HCT116 (cell line): ENCODE results near the gene SEL1L2. TPM values are rescaled to one million over a fixed set of nuclear protein-coding genes. Genes with fewer than 3 reads are reported as not detected.

Experiments used
- ATAC-seq: fragments of 200-7000 bp; cut with Tn5 transposase; 2 replicates; pipeline ENCODE4 v1.9.1; 2020; ENCODE audit warnings: mild to moderate bottlenecking, moderate library complexity
- BruUV-seq: library from RNA; stranded (reverse); fragments of 400-500 nt; replicated peaks from 2 replicates; lab custom pipeline; 2021; lab: Mats Ljungman, UMichigan
- CTCF ChIA-PET: fragments of 300-600 bp; sonication (Branson Sonifier 250); formaldehyde crosslinking; loops from one replicate; lab custom pipeline; 2021; ENCODE audit warnings: antibody characterized with exemption; lab: Charles Lee
- POLR2A ChIA-PET: fragments of 300-600, 350-600 bp; sonication (Branson Sonifier 250); formaldehyde crosslinking; loops from one replicate; lab custom pipeline; 2021; ENCODE audit warnings: antibody characterized with exemption; lab: Charles Lee
- RAD21 ChIA-PET, 2 experiments: fragments of 300-600 bp; sonication (Branson Sonifier 250); formaldehyde crosslinking; loops; one replicate each; lab custom pipeline; 2023; ENCODE audit warnings: low total read pairs in 2 of 2; ENCODE audit not compliant: uncharacterized antibody in 2 of 2, unreplicated experiment in 2 of 2, low non-redundant PET in 1 of 2; lab: Charles Lee
- DNase-seq: peaks from one replicate; pipeline ENCODE4 v3.0.0-alpha.2; 2010; ENCODE audit warnings: low read depth, low spot score
- H2AFZ ChIP-seq: fragments of 200-600 bp; shearing (Covaris generic), sonication (generic); 2 replicates; pipeline ENCODE4 v1.6.1; 2017; ENCODE audit warnings: low read depth, mixed run types, mixed read lengths, antibody characterized with exemption, low read length; ENCODE audit not compliant: poor library complexity, severe bottlenecking
- H3K27ac ChIP-seq: 2 replicates; pipeline ENCODE4 v1.5.1; 2012; ENCODE audit warnings: low read depth, low read length
- H3K27me3 ChIP-seq: fragments of 200-600 bp; sonication (generic); 2 replicates; pipeline ENCODE4 v1.6.1; 2016; ENCODE audit warnings: mixed run types, low read length, mixed read lengths; ENCODE audit not compliant: insufficient read depth
- H3K36me3 ChIP-seq, 2 experiments: fragments of 200-500 bp in 1 of 2; fragments of 200-600 bp in 1 of 2; sonication (Bioruptor generic) in 1 of 2; sonication (generic) in 1 of 2; 2 replicates each; pipeline versions ENCODE4 v1.5.1 to v1.6.1; 2014 to 2016; ENCODE audit warnings: low read length in 2 of 2, inconsistent platforms in 1 of 2, mixed read lengths in 1 of 2, mixed run types in 1 of 2; ENCODE audit not compliant: insufficient read depth in 2 of 2, control insufficient read depth in 1 of 2
- H3K4me1 ChIP-seq, 2 experiments: fragments of 200-600 bp in 1 of 2; sonication (generic) in 1 of 2; 2 replicates each; pipeline versions ENCODE4 v1.5.1 to v1.6.1; 2012 to 2017; ENCODE audit warnings: low read length in 2 of 2, inconsistent platforms in 1 of 2, mild to moderate bottlenecking in 1 of 2, mixed read lengths in 1 of 2, mixed run types in 1 of 2, moderate library complexity in 1 of 2; ENCODE audit not compliant: insufficient read depth in 2 of 2, control insufficient read depth in 1 of 2
- H3K4me2 ChIP-seq: fragments of 200-600 bp; sonication (generic); 2 replicates; pipeline ENCODE4 v1.6.1; 2017; ENCODE audit warnings: mixed run types, low read length, mixed read lengths
- H3K4me3 ChIP-seq, 2 experiments: fragments of 200-600 bp in 1 of 2; sonication (generic) in 1 of 2; replicated peaks in 1 of 2; 2 replicates each; pipeline ENCODE4 v1.5.1; 2011 to 2016; ENCODE audit warnings: low read length in 2 of 2, control low read depth in 1 of 2, low read depth in 1 of 2, mild to moderate bottlenecking in 1 of 2, mixed read lengths in 1 of 2, mixed run types in 1 of 2
- H3K79me2 ChIP-seq: fragments of 200-600 bp; sonication (generic); 2 replicates; pipeline ENCODE4 v1.6.1; 2017; ENCODE audit warnings: mild to moderate bottlenecking, mixed run types, low read length, moderate library complexity, mixed read lengths; ENCODE audit not compliant: insufficient read depth
- H3K9ac ChIP-seq: fragments of 200-600 bp; sonication (generic); 2 replicates; pipeline ENCODE4 v1.6.1; 2016; ENCODE audit warnings: low read length, mixed read lengths
- H3K9me2 ChIP-seq: fragments of 200-600 bp; sonication (generic), shearing (Covaris generic); 2 replicates; pipeline ENCODE4 v1.6.1; 2017; ENCODE audit warnings: mixed run types, mild to moderate bottlenecking, moderate library complexity; ENCODE audit not compliant: insufficient read depth
- H3K9me3 ChIP-seq, 2 experiments: fragments of 200-500 bp in 1 of 2; fragments of 200-600 bp in 1 of 2; sonication (Bioruptor generic) in 1 of 2; sonication (generic) in 1 of 2; 2 replicates each; pipeline ENCODE4 v1.6.1; 2014 to 2017; ENCODE audit warnings: low read length in 2 of 2, mixed read lengths in 2 of 2, inconsistent platforms in 1 of 2, low read depth in 1 of 2, mild to moderate bottlenecking in 1 of 2, mixed run types in 1 of 2, moderate library complexity in 1 of 2; ENCODE audit not compliant: control insufficient read depth in 1 of 2, insufficient read depth in 1 of 2
- H4K20me1 ChIP-seq: fragments of 200-600 bp; sonication (generic), shearing (Covaris generic); 2 replicates; pipeline ENCODE4 v1.6.1; 2017; ENCODE audit warnings: mixed run types, mild to moderate bottlenecking, moderate library complexity; ENCODE audit not compliant: insufficient read depth
- CTCF ChIP-seq, 3 experiments: fragments of 200-600 bp in 1 of 3; sonication (generic) in 1 of 3; IDR thresholded peaks in 2 of 3; conservative IDR thresholded peaks in 1 of 3; 2 replicates each; pipeline ENCODE4 v1.5.1; 2012 to 2017; ENCODE audit warnings: low read depth in 2 of 3, low read length in 2 of 3, antibody characterized with exemption in 1 of 3, borderline replicate concordance in 1 of 3, control low read depth in 1 of 3, mild to moderate bottlenecking in 1 of 3, mixed read lengths in 1 of 3, mixed run types in 1 of 3, moderate library complexity in 1 of 3; ENCODE audit not compliant: insufficient read depth in 1 of 3
- EGR1 ChIP-seq: IDR thresholded peaks from 2 replicates; pipeline ENCODE4 v1.6.1; 2012; ENCODE audit warnings: low read depth
- ELF1 ChIP-seq: IDR thresholded peaks from 2 replicates; pipeline ENCODE4 v1.6.1; 2012; ENCODE audit warnings: low read depth, borderline replicate concordance
- EZH2 ChIP-seq: fragments of 200-600 bp; sonication (generic); IDR thresholded peaks from 2 replicates; pipeline ENCODE4 v1.6.1; 2017; ENCODE audit warnings: antibody characterized with exemption, mixed run types
- EZH2phosphoT487 ChIP-seq: fragments of 200-600 bp; IDR thresholded peaks from 2 replicates; pipeline ENCODE4 v1.6.1; 2018; ENCODE audit warnings: antibody characterized with exemption, borderline replicate concordance
- FOSL1 ChIP-seq: IDR thresholded peaks from 2 replicates; pipeline ENCODE4 v1.6.1; 2012; ENCODE audit warnings: low read depth
- JUND ChIP-seq: IDR thresholded peaks from 2 replicates; pipeline ENCODE4 v1.6.1; 2012
- POLR2A ChIP-seq: IDR thresholded peaks from 2 replicates; pipeline ENCODE4 v1.7.0; 2011; ENCODE audit warnings: borderline replicate concordance; ENCODE audit not compliant: insufficient read depth, insufficient read length; ENCODE audit errors: extremely low read depth
- REST ChIP-seq: IDR thresholded peaks from 2 replicates; pipeline ENCODE4 v1.6.1; 2012; ENCODE audit warnings: low read depth
- SRF ChIP-seq: IDR thresholded peaks from 2 replicates; pipeline ENCODE4 v1.6.1; 2012; ENCODE audit warnings: low read depth
- TCF7L2 ChIP-seq: IDR thresholded peaks from 2 replicates; pipeline ENCODE4 v1.7.0; 2011; ENCODE audit warnings: borderline replicate concordance, inconsistent platforms; ENCODE audit not compliant: insufficient read depth, insufficient read length; ENCODE audit errors: extremely low read depth
- YY1 ChIP-seq: IDR thresholded peaks from 2 replicates; pipeline ENCODE4 v1.6.1; 2011; ENCODE audit warnings: low read length, low read depth, moderate library complexity, mild to moderate bottlenecking; ENCODE audit not compliant: insufficient replicate concordance; ENCODE audit errors: extremely low read depth
- ZBTB33 ChIP-seq: IDR thresholded peaks from 2 replicates; pipeline ENCODE4 v1.6.1; 2011; ENCODE audit warnings: mild to moderate bottlenecking, low read length, moderate library complexity; ENCODE audit not compliant: insufficient replicate concordance; ENCODE audit errors: extremely low read depth
- ZFX ChIP-seq: fragments of 450-650 bp; IDR thresholded peaks from 2 replicates; pipeline ENCODE4 v1.6.1; 2017
- intact Hi-C: fragments of 100-400 bp; cut with micrococcal nuclease; formaldehyde crosslinking; loops from 2 replicates; pipeline ENCODE4 v1.10.0; 2022
- total RNA-seq: library from RNA; stranded (reverse); gene quantifications from one replicate; pipeline ENCODE4 v1.2.1, GENCODE V29; 2021; ENCODE audit not compliant: unreplicated experiment

Gene SEL1L2
- total RNA-seq, 1 experiment from 2014 or later, result not detected

- Histone ChIP-seq H3K9ac (no peak overlapping the region), H3K4me3 (no peak overlapping the region), H2AFZ (no peak overlapping the region)
- intact Hi-C loops, result no loop called here
- RAD21 ChIA-PET, result no interaction called here
- no TSS peak for BruUV-seq
- TF ChIP-seq REST, result no peak
- TF ChIP-seq POLR2A, result no peak
- no peak for TF ChIP-seq SRF
- TF ChIP-seq, all 23 proteins: peak for 0
- no peak overlapping the region for H3K27ac ChIP-seq
- ChIA-PET POLR2A (no interaction called here), CTCF (no interaction called here)
- H3K9me2 ChIP-seq, result no peaks in the 10 kb centered on the region
- DNase-seq (no peak), ATAC-seq (no peak)
- H3K4me1 ChIP-seq, result no peaks in the 10 kb centered on the region
- no peaks in the 10 kb centered on the region for H4K20me1 ChIP-seq
- H3K79me2 ChIP-seq, result no peaks in the 10 kb centered on the region
- peaks cover 4% of the 10 kb centered on the region; the same call in 1 of the 2 replicates for H3K27me3 ChIP-seq
- H3K9me3 ChIP-seq, result no peaks in the 10 kb centered on the region
- no peak overlapping the region for H3K4me2 ChIP-seq
- no peaks in the 10 kb centered on the region for H3K36me3 ChIP-seq
Measured at GRCh38 chr20:13856354-13856753, 134.1 kb downstream of the SEL1L2 start.

- DNase-seq, result no peak
- no peaks in the 10 kb centered on the region for H3K79me2 ChIP-seq
- no peaks in the 10 kb centered on the region for H4K20me1 ChIP-seq
- no peaks in the 10 kb centered on the region for H3K4me1 ChIP-seq
- H3K9ac ChIP-seq, result no peak overlapping the region
- H3K9me3 ChIP-seq, result no peaks in the 10 kb centered on the region
- H3K4me2 ChIP-seq, result no peak overlapping the region
- no peak overlapping the region for H3K27ac ChIP-seq
- intact Hi-C loops, result no loop called here
- no peak overlapping the region for H3K4me3 ChIP-seq
- H3K27me3 ChIP-seq, result peaks cover 4% of the 10 kb centered on the region; the same call in 1 of the 2 replicates
- POLR2A ChIA-PET, result no interaction called here
- H3K9me2 ChIP-seq, result no peaks in the 10 kb centered on the region
- CTCF ChIA-PET, result no interaction called here
- no peaks in the 10 kb centered on the region for H3K36me3 ChIP-seq
- H2AFZ ChIP-seq, result no peak overlapping the region
- BruUV-seq, result no TSS peak
- RAD21 ChIA-PET, result no interaction called here
- ATAC-seq, result no peak
- TF ChIP-seq TCF7L2 (no peak), CTCF (IDR thresholded peaks at IDR 0.05 in 2 of 3, conservative IDR thresholded peaks at IDR 0.05 in 1 of 3; ENCODE audit: borderline replicate concordance in 1 of 3, insufficient read depth in 1 of 3, low read depth in 2 of 3, low read length in 2 of 3) (no peak), EZH2 (no peak), EGR1 (no peak), ELF1 (no peak), FOSL1 (no peak), ZFX (no peak), EZH2phosphoT487 (no peak), YY1 (no peak), ZBTB33 (no peak), JUND (no peak)
Measured at GRCh38 chr20:13855613-13856012, 134.8 kb downstream of the SEL1L2 start.
